ENCODE data around the gene VMP1.

The VMP1 gene

GRCh38 chr17:59844884-59845594, 137.6 kb downstream of the VMP1 start:
- H3K4me3 ChIP-seq (ENCODE audit: insufficient read depth, low read length, poor library complexity, severe bottlenecking): no peak overlapping the region
- H3K27ac ChIP-seq (ENCODE audit: low read depth, low read length): peak overlapping the region; percentile 73
- peak overlapping the region; percentile 51 for H3K4me2 ChIP-seq (ENCODE audit: low read depth, low read length, poor library complexity, severe bottlenecking)
- H3K9me3 ChIP-seq (ENCODE audit: insufficient read depth, low read length): no peaks in the 10 kb centered on the region
- H4K20me1 ChIP-seq (ENCODE audit: low read depth, low read length): no peaks in the 10 kb centered on the region
- H3K9me2 ChIP-seq (replicated peaks; ENCODE audit: insufficient read depth, low read length): no peaks in the 10 kb centered on the region
- H3F3A ChIP-seq (ENCODE audit: insufficient read depth): peaks cover 19% of the 10 kb centered on the region
- H3K27me3 ChIP-seq (ENCODE audit: low read length): no peaks in the 10 kb centered on the region
- H3K79me2 ChIP-seq (ENCODE audit: insufficient read depth, low read length): no peaks in the 10 kb centered on the region
- no peak for TF ChIP-seq CTCF (IDR thresholded peaks at IDR 0.05; ENCODE audit: insufficient read depth, low read length, poor library complexity, severe bottlenecking)
- no peak for TF ChIP-seq EZH2phosphoT487 (conservative IDR thresholded peaks at IDR 0.05; ENCODE audit: low read length)
- 0 out of 2 replicates have a peak, but pooled peaks cover under 1% of the 10 kb centered on the region for H3K36me3 ChIP-seq (ENCODE audit: low read length)
- no peak overlapping the region for H2AFZ ChIP-seq (ENCODE audit: low read depth, low read length, severe bottlenecking)
- H3K9ac ChIP-seq (ENCODE audit: low read length): no peak overlapping the region

DNA sequence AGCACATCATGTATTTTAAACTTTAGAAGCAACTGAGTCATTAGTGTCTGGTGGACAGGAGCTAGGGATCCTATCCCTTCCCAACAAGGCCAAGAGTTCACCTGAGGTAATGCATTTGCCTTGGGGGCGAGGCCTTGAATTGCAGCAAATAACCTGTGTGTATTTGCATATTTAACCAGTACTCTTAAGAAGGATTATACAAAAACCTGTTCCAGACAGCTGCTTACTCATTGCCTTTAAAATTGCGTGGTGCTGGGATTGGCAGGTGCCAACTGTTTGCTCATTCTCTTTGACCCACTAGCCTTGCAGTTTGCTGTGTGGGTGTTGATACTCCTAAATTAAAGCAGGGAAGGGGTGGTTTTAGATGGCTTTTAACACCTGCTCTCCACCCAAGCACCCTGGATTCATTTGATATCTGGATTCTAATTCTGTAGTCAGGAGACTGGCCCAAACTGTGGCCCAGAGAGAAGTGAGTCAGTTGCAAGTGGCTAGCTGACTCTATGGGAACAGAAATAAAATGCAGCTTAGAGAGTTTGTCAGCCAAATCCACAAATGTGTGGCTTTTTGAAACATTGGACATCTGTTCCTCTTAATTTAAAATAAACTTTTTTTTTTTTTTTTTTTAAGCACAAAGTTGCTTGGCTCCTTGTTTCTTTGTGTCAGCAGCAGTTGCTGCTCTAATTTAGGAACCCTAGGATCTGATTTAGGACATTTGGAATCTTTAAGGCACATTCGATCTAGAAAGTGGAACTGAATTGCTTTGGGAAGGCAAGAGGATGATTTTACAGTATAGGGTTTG, 138.3 kb downstream of the VMP1 start:
- H3K4me3 ChIP-seq (ENCODE audit: insufficient read depth, low read length, poor library complexity, severe bottlenecking): no peak overlapping the region
- no peak overlapping the region for H2AFZ ChIP-seq (ENCODE audit: low read depth, low read length, severe bottlenecking)
- TF ChIP-seq CTCF (IDR thresholded peaks at IDR 0.05; ENCODE audit: insufficient read depth, low read length, poor library complexity, severe bottlenecking): no peak
- TF ChIP-seq EZH2phosphoT487 (conservative IDR thresholded peaks at IDR 0.05; ENCODE audit: low read length): no peak
- no peaks in the 10 kb centered on the region for H4K20me1 ChIP-seq (ENCODE audit: low read depth, low read length)
- H3K79me2 ChIP-seq (ENCODE audit: insufficient read depth, low read length): no peaks in the 10 kb centered on the region
- H3K27me3 ChIP-seq (ENCODE audit: low read length): no peaks in the 10 kb centered on the region
- H3F3A ChIP-seq (ENCODE audit: insufficient read depth): peaks cover 19% of the 10 kb centered on the region
- peak overlapping the region; percentile 73 for H3K27ac ChIP-seq (ENCODE audit: low read depth, low read length)
- H3K9ac ChIP-seq (ENCODE audit: low read length): no peak overlapping the region
- no peaks in the 10 kb centered on the region for H3K36me3 ChIP-seq (ENCODE audit: low read length)
- H3K4me2 ChIP-seq (ENCODE audit: low read depth, low read length, poor library complexity, severe bottlenecking): peak overlapping the region; percentile 51
- no peaks in the 10 kb centered on the region for H3K9me3 ChIP-seq (ENCODE audit: insufficient read depth, low read length)
- no peaks in the 10 kb centered on the region for H3K9me2 ChIP-seq (replicated peaks; ENCODE audit: insufficient read depth, low read length)

DNA sequence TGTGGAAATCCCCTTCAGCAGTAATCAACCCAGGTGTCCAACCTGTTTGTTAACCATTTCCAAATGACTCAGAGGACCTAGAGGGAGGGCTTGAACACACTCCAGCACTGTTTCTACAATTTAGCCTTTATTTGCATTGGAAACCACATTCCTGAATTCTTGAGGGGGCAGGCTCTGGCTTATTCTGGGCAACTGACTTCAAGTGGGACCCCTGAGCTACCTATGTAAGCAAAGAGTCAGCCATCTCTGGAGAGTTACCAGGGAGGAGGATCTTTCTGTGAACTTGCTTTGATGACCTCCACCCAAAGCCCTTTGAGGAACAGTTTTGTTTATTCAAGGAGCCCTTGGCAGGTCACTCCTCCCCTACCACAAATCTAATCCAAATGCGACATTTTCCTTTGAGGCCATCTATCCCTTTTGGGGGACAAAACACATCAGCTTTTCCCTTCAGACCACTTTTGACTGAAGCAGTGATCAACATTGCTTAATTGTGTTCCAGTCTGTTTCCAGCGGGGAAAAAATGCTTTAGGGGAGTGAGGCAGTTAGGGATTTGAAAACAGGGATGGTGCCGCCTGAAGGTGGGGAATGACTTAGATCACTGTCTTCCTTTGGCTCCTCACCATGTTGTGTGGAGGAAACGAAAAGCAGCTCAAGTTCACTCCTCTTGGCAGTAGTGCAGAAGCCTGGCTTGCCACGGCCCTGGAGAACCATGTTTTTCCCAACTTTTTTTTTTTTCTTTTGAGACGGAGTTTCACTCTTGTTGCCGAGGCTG, 139.1 kb downstream of the VMP1 start:
- H3K36me3 ChIP-seq (ENCODE audit: low read length): no peaks in the 10 kb centered on the region
- no peaks in the 10 kb centered on the region for H4K20me1 ChIP-seq (ENCODE audit: low read depth, low read length)
- no peak overlapping the region for H3K9ac ChIP-seq (ENCODE audit: low read length)
- TF ChIP-seq CTCF (IDR thresholded peaks at IDR 0.05; ENCODE audit: insufficient read depth, low read length, poor library complexity, severe bottlenecking): no peak
- no peak for TF ChIP-seq EZH2phosphoT487 (conservative IDR thresholded peaks at IDR 0.05; ENCODE audit: low read length)
- no peaks in the 10 kb centered on the region for H3K9me2 ChIP-seq (replicated peaks; ENCODE audit: insufficient read depth, low read length)
- no peak overlapping the region for H3K4me3 ChIP-seq (ENCODE audit: insufficient read depth, low read length, poor library complexity, severe bottlenecking)
- H3K27ac ChIP-seq (ENCODE audit: low read depth, low read length): peak overlapping the region; percentile 73
- no peak overlapping the region for H2AFZ ChIP-seq (ENCODE audit: low read depth, low read length, severe bottlenecking)
- H3K27me3 ChIP-seq (ENCODE audit: low read length): no peaks in the 10 kb centered on the region
- peak overlapping the region; percentile 51 for H3K4me2 ChIP-seq (ENCODE audit: low read depth, low read length, poor library complexity, severe bottlenecking)
- no peaks in the 10 kb centered on the region for H3K79me2 ChIP-seq (ENCODE audit: insufficient read depth, low read length)
- H3K9me3 ChIP-seq (ENCODE audit: insufficient read depth, low read length): no peaks in the 10 kb centered on the region
- H3F3A ChIP-seq (ENCODE audit: insufficient read depth): peaks cover 19% of the 10 kb centered on the region
